22Rv1 (cell line): Measurements from ENCODE around the gene AUTS2.

Experiments
- ZFX ChIP-seq: fragments of 450-650 bp; IDR thresholded peaks from 2 replicates; pipeline ENCODE4 v1.6.1; 2017; ENCODE audit warnings: antibody characterized with exemption, borderline replicate concordance
- TF ChIP-seq, protein P1 (sequence below): fragments of 450-650 bp; IDR thresholded peaks from 2 replicates; pipeline ENCODE4 v1.5.1; 2017; ENCODE audit warnings: mild to moderate bottlenecking

DNA sequence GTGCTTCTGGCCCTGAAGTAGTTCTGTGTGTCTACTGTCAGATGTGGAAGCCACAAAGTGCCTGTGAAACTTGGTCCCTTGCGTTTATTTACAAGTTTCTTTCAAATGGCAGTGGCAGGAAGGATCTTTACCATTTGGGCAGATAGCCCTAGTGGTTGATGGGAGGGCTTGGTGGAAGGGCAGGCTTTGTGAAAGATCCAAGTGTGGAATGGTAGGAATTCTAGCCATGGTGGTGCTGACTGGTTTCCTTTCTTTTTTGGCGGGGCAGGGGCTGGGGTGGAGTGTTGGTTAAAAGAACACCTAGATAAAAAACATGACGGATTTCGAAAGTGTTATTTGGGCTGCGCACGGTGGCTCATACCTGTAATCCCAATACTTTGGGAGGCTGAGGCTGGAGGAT lies 27.0 kb downstream of the AUTS2 start:
- TF ChIP-seq, protein P1, sequence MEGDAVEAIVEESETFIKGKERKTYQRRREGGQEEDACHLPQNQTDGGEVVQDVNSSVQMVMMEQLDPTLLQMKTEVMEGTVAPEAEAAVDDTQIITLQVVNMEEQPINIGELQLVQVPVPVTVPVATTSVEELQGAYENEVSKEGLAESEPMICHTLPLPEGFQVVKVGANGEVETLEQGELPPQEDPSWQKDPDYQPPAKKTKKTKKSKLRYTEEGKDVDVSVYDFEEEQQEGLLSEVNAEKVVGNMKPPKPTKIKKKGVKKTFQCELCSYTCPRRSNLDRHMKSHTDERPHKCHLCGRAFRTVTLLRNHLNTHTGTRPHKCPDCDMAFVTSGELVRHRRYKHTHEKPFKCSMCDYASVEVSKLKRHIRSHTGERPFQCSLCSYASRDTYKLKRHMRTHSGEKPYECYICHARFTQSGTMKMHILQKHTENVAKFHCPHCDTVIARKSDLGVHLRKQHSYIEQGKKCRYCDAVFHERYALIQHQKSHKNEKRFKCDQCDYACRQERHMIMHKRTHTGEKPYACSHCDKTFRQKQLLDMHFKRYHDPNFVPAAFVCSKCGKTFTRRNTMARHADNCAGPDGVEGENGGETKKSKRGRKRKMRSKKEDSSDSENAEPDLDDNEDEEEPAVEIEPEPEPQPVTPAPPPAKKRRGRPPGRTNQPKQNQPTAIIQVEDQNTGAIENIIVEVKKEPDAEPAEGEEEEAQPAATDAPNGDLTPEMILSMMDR = no peak
- TF ChIP-seq ZFX = no peak
